Measurements from ENCODE around the gene CTU2.
A peak's percentile ranks its signal among the peaks of the same experiment; 100 is the strongest.

CTU2 gene

GRCh38 chr16:88727871-88728270, 21.6 kb downstream of the CTU2 start:
- FAIRE-seq (no peak), DNase-seq (ENCODE audit: low spot score) (no peak)

GRCh38 chr16:88730632-88731607, 24.6 kb downstream of the CTU2 start:
- no peak for DNase-seq (ENCODE audit: low spot score)
- FAIRE-seq: no peak

DNA sequence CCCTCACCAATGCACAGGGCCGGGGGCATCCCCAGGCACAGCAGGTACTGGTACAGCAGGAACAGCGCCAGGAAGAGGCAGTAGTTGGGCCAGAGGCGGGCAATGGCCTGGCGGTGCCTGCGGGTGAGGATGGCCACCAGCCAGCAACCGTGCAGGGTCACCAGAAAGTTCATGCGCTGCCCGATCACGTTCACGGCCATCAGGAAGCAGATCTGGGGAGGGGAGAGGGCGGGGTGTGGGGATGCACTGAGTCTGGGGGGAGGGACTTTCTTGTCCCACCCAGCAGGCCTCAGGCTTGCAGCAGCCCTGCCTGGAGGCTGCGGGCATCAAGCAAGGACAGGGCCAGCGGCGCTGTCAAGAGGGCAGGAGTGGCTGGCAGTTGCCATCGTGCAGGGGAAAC, 25.4 kb downstream of the CTU2 start:
- FAIRE-seq (no peak), DNase-seq (ENCODE audit: low spot score) (no peak)

GRCh38 chr16:88732172-88732960, 26.1 kb downstream of the CTU2 start:
- FAIRE-seq (no peak), DNase-seq (ENCODE audit: low spot score) (no peak)

DNA sequence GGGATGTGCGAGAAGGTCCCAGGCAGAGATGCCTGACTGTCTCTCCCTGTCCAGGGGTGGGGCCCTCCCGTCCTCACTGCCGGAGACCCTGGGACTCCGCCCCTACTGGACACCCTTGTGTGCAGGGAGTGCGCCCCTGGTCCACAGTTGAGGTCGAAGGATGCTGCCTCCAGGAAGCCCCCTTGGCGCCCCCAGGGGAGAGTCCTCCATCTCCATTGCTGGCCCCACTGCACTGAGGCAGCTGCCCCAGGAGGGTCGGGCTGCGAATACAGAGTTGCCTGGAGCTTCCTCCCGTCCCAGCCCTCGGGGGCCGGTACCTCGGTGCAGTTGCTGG, 26.6 kb downstream of the CTU2 start:
- no peak for FAIRE-seq
- DNase-seq (ENCODE audit: low spot score): no peak

- FAIRE-seq (no peak), DNase-seq (ENCODE audit: low spot score) (no peak)
Measured at GRCh38 chr16:88733630-88734360, 27.5 kb downstream of the CTU2 start.

DNA sequence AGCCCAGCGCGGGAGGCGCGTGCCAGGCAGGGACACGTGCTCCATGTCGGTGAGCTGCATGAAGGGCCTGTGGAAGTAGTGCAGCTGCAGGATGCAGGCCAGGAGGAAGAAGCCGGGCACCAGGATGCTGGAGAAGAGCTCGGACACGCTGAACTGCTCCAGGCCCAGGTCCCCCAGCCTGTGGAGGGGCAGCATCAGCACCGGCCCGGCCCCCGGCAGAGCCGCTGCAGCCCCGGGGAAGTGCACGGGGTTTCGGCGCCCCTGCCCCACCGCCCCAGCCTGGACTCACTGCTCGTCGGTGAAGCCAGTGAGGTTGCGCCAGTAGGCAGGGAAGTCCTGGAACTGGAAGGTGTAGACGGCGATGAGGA, 28.0 kb downstream of the CTU2 start:
- FAIRE-seq (no peak), DNase-seq (ENCODE audit: low spot score) (no peak)

- DNase-seq (ENCODE audit: low spot score) (no peak), FAIRE-seq (no peak)
Measured at GRCh38 chr16:88735121-88735520, 28.8 kb downstream of the CTU2 start.

DNA sequence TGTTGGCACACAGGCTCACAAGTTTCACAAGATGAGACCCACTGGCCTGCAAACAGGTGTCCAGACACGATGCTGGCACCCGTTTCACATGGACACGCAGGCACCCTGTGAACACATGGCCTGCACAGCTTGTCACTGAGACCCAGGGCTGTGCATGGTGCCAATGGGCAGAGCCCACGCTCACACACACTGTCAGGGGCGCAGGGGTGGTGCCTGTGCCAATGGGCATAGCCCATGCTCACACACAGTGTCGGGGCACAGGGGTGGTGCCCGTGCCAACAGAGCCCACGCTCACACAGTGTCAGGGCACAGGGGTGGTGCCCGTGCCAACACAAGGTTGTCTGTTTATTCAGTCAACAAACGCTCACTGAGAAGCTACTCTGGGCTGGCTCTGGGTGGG, 29.3 kb downstream of the CTU2 start:
- no peak for DNase-seq (ENCODE audit: low spot score)

GRCh38 chr16:88736088-88736487, 29.8 kb downstream of the CTU2 start:
- no peak for DNase-seq (ENCODE audit: low spot score)
- FAIRE-seq: no peak

More for the DNA sequence above, 29.3 kb downstream of the CTU2 start:
- FAIRE-seq: no peak

- FAIRE-seq (no peak), DNase-seq (ENCODE audit: low spot score) (no peak)
Measured at GRCh38 chr16:88736496-88736895, 30.2 kb downstream of the CTU2 start.

DNA sequence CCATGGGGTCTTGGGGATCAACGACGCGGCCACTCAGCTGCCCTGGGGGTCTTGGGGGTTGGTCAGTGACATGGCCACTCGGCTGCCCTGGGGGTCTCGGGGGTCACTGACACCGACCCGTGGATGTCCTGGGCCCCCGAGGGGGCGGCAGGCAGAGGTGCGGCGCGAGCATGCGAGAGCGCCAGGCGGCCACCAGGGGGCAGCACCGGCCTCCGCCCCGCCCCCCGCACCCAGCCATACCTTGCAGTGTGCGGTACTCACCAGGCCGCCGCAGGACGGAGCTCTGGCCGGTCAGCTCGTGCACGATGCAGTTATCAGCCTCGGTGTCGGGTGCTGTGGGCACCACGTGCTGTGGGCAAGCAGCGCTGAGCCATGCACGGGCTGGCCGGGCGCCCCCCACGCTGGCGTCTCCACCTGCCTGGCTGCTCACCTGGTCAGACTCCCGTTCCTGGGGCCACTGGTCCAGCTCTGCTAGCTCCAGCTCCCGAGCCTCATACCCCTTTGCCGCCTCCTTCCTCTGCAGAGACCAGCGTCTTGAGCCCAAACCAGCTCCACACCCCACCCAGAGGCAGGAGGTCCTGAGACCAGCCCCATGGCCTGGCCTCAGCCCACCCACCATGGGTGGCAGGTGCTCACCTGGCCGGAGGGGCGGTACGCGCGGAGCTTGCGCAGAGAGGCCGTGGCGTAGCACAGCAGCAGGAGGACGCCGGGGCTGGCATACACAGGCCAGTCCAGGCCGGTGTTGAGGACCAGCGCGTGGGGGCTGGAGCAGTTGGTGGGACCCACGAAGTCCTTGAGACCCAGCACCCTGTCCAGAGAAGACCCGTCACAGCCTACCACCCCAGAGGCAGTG, 31.2 kb downstream of the CTU2 start:
- DNase-seq (ENCODE audit: low spot score) (peak; percentile 61), FAIRE-seq (no peak)

- DNase-seq (ENCODE audit: low spot score) (no peak), FAIRE-seq (no peak)
Measured at GRCh38 chr16:88738151-88739084, 32.1 kb downstream of the CTU2 start.

DNA sequence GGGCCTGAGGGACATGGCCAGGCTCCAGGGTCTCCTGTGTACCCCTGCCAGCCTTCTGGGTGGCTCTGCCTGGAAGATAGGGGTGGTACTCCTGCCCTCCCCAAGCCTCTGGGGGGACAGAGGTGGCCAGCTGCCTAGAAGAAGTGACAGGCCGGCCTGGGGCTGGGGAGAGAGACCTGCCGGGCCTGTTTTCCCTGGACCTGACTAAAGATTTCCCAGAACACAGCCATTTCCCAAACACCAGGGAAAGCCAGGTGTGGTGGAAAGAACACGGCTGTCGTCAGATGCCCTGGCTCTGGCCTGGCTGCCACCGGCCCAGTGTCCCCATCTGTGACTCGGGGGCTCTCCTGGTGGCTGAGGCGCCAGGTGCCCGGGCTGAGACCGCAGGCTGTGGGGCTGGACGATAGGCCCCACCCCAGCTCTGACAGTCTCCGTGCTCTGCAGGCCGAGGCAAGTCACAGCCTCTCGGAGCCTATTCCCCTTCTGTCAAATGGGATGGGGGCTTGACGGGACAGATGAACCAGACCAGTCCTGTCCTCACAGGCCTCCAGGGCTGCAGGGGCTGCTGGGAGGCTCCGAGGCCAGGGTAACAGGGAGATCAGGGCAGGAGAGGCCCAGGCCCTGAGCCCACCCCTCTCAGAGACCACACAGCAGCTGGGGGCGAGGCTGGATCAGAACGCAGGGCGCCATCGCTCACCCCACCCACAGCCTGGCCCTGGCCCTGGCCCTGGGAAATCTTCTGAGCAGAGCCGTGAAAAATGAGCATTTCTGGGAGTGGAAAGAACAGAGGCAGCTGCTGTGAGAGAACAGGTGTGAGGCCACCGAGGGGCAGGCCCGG, 33.1 kb downstream of the CTU2 start:
- no peak for DNase-seq (ENCODE audit: low spot score)
- FAIRE-seq: no peak

- DNase-seq (ENCODE audit: low spot score) (no peak), FAIRE-seq (no peak)
Measured at GRCh38 chr16:88739977-88740726, 33.8 kb downstream of the CTU2 start.

DNA sequence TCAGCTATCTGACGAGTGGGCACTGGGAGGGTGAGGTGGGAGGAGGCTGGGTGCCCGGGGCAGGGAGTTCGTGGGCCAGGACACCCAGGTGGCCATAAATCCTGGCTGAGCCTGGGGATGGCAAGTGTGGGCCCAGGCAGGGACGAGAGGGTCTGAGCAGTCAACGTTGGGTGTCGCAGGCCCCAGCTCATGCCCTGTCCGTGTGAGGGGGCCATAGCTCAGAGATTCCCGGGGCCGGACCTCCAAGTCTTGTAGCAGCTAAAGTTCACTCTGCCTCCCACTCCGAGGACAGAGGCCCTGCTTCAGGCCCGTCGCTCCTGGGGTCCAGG, 34.4 kb downstream of the CTU2 start:
- DNase-seq (ENCODE audit: low spot score) (no peak), FAIRE-seq (no peak)

- DNase-seq (ENCODE audit: low spot score) (no peak), FAIRE-seq (no peak)
Measured at GRCh38 chr16:88741368-88741767, 35.1 kb downstream of the CTU2 start.

DNA sequence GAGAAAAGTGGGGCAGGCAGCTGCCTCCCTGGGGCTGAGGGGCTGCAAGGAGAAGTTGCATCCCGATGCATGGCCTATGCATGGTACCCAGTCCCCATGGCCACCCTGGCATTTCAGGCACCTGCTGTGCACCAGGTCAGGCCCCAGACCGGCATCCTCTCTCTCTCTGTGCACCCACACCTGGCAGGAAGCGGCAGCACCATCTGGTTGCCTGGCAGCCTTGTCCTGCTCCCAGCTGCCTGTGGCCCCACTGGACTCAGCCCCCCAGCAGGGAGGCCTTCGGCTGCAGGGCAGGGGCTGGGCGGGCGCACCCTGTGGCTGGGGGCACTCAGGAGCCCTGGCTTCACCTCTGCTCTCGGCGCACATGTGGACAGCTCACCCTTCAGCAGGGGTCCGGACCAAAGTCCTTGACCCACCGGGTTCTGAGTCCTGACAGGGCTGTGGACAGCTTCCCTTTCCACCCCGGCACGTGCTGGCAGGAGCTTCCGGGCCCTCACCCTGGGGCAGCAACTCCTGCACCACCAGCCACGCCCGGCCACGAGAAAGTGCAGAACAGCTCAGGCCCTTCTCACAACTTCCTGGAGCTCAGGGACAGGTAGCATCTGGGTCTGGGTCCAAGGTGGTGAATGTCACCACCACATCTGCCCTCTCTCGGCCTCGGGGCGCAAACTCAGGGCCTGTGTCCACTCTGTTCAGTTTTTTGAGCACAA, 36.7 kb downstream of the CTU2 start:
- DNase-seq (ENCODE audit: low spot score) (no peak), FAIRE-seq (no peak)

All from RCC 7860 (cell line).